GM18511 (cell line): Measurements from ENCODE around the gene HHIPL1.

Experiments
- ATAC-seq: cut with Tn5 transposase; IDR thresholded peaks from one replicate; pipeline ENCODE4 v1.9.1; 2021; ENCODE audit warnings: mild to moderate bottlenecking, moderate library complexity; ENCODE audit not compliant: unreplicated experiment

Gene HHIPL1

DNA sequence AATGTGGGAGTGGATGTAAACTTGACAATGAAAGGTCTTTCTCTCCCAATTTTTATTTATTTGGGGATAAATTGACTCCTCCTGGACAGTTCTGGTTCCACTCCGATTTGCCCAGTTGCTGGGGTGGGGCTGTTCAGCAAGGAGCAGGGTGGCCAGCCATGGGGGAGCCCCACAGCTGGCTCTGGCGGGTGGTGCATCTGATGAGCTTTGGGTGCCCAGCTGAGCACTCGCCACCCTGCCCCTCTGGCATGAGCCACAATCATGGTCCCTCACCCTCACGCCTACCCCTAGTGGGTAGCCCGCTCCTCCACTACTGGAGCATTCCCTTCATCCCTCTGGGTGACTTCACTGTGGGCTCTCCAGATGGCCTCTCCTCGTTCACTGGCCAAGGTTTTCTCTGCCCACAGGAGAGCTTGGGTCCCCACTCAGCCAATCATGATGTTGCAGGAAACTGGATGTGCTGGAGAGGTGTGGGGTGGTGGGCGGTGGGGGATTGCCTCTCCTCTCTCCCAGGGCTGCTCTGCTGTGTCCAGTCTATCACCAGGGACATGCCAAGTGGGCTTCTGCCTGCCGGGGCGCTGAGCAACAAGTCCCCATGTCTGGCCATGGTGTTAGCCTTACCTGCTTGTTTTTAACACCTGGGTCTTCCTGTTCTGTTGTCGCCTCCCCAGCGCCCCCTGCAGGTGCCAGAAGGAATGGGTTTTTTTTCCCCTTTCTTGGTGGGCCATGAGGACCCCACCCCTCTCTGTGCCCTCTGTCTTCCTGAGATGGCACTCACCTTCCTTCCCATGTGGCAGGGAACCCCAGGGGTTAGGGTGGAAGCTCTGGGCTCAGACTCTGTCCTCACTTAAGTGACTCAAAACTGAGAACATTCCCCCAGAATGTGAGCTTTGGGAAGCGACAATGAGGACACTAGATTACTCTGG is 42.6 kb downstream of the HHIPL1 start:
- no peak for ATAC-seq

- no peak for ATAC-seq
These were observed 43.3 kb downstream of the HHIPL1 start for GRCh38 chr14:99688210-99688581.

DNA sequence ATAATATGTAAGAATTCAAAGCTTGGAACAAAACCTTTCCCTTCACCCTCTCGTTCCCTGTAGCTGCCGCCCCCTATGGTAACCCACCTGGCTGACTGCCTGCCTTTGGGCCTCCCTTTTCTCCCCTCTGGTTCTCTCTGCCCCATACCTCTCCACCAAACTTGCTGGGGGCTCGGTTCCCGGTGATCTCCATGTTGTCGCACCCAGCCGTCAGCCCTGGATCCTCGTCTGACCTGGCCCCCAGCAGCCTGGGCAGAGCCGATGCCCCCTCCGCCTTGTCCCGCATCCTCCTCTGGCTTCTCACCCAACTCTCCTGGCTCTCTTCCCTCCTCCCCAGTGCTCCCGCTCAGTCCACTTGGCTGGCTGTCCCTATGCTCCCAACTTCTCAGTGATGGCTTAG is 43.7 kb downstream of the HHIPL1 start:
- no peak for ATAC-seq

DNA sequence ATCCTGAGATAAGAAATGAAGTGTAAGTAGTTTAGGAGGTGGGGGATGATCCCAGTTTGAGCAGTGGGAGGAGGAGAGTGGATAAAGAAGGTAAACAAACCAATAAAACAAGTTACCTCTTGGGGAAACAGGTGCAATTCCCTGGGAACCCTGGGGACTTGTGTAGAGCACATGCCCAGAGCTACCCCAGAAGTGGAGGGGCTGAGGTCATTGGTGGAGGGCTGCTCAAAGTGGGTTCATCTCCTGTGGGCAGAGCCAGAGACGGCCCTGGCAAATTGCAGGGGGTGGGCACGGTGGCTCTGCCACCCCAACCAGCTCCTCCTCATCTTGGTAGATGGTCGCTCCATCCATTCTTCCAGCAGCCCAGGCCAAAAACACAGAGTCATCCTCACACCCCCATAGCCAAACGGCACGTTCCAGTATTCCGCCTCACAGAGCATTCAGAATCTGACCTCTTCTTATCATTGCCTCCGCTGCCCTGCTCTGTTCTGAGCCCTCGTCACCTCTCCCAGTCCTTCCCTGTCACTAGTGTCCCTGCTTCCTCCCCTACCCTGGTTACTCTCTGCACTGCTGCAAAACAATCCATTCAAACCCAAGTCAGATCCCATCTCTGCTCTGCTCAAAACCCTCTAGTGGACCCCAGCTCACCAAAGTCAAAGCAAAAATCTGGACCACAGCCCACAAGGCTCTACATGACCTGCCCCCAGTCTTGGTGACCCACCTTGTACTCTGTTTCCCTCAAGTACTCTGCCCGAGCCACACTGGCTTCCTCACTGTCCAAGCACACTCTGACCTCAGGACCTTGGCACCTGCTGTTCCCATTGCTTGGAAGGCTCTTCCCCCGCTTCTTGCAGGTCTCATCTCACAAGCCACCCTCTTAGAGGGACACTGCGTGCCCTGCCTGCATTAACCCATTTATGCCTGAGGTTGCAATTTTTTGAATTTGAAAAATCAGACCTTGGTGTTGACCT is 44.6 kb downstream of the HHIPL1 start:
- ATAC-seq = no peak

DNA sequence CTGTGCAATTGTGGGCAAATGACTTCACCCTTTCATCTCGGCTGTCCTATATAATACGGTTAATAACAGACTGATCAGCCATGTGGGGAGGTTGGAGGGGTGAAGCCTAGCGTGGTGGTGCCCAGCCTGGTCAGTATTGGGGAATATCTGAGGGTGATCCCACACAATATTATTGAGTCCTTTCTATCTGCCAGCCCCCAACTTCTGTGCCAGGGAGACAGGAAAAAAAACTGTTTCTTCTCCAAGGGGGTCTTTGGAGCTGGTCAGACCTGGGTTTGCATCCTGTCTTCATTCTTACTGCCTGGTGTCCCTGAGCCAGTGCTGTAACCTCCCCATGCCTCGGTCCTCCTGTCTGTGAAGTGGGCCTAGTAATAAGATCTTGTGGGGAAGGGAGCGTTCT is 45.7 kb downstream of the HHIPL1 start:
- no peak for ATAC-seq

DNA sequence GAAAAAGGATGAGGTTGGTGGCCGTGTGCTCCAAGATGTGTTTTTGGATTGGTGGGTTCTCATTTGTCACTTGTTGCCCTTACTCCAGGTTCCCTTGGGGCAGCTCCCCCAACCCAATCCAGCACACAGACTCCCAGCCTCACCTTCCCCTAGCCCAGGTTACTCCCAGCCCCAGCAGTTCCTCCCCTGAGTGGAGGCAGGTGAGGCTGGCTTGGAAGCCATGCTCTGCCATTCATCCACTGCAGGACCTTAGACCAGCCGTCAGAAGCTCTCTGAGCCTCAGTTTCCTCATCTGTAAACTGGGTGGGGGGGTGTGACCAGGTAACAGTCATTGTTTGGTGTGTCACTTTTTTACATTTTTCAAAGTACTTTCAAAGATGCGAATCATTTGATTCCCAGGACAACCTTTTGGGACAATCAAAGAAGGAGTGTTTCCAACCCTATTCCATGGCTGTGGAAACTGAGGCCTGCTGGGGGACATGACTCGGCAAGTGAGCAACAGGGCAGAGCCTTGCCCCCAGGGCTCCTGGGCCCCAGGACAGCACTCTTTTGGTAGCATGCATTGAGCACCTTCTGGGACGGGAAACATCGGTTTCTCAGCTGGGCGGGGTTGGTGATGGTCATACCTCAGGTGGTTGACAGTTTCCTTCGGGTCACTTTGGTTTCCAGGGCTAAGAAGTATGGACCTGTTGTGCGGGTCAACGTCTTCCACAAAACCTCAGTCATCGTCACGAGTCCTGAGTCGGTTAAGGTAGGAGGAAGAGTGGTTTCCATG is 46.4 kb downstream of the HHIPL1 start:
- no peak for ATAC-seq

GRCh38 chr14:99693918-99694317 is 49.0 kb downstream of the HHIPL1 start:
- ATAC-seq = no peak

DNA sequence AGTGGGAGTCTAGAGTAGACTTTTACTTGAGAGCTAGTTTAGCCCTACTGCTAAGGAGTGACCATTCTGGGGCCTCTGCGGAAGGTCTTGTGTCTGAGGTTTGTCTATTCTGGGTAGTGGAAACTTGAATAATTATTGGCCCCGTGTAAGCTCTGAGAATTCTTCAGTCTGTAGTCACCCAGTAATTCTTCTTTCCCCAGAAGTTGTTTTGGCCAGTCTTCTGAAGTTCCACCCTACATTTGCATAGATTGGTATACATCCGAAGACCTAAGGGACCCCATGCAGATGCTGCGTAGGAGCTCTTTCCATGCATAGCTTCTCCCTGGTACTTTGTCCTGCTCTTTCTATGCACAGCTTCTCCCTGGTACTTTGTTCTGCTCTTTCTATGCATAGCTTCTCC is 52.0 kb downstream of the HHIPL1 start:
- no peak for ATAC-seq

DNA sequence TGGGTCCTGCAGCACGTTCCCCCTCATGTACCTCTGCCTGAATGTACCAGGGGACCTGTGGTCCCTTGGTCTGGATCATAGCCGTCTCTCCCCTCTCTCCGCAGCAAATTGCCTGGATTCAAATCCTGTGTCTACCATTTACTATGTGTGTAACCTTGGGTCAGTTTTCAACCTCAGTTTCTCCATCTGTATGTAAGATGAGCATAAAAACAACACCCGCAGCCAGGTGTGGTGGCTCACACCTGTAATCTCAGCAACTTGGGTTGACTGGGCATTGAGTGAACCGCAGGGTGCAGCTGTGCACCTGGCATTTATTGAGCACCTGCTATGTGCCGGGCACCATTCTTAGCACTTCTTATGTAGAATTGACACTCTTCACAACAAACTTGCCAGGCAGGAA is 53.3 kb downstream of the HHIPL1 start:
- no peak for ATAC-seq

DNA sequence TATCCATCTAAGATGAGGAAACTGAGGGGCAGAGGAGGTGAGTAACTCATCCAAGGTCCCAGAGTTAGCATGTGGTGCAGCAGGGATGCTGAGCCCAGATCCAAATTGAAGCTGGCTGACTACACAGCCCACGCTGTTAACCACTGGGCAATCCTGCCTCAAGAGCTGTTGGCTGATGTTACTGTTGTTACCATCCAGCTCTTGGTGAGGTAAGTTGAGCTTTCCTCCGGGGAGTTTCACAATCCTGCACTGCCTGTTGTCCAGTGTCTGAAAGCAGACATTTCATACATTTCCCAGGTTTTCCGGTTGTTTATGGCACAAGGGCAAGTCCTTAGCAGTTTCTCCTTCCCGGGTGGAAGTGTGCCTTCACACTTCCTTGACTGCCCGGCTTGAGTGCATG is 53.7 kb downstream of the HHIPL1 start:
- no peak for ATAC-seq

GRCh38 chr14:99699085-99699760 is 54.3 kb downstream of the HHIPL1 start:
- no peak for ATAC-seq

- no peak for ATAC-seq
These were observed 54.9 kb downstream of the HHIPL1 start for GRCh38 chr14:99699861-99700260.

DNA sequence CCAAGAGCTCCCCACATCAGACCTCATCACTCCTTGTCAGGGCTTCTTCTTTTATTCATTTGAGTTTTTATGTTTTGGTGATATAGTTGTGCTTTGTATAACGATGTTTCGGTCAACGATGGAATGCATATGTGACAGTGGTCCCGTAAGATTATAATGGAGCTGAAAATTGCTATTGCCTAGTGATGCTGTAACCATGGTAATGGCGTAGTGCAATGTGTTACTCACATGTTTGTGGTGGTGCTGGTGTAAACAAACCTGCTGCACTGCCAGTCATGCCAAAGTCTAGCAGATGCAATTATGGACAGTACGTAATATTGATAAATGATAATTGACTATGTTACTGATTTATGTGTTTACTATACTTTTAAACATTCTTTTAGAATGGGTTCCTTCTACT is 55.5 kb downstream of the HHIPL1 start:
- no peak for ATAC-seq

DNA sequence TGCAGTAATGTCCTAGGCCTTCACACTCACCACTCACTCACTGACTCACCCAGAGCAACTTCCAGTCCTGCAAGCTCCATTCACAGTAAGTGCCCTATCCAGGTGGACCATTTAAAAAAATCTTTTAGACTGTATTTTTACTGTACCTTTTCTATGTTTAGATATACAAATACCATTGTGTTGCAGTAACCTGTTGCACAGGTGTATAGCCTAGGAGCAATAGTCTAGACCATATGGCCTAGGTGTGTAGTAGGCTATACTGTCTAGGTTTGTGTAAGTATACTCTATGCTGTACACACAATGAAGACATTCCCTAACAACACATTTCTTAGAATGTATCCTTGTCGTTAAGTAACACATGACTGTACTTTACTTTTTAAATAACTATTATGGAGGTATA is 56.3 kb downstream of the HHIPL1 start:
- ATAC-seq = no peak

GRCh38 chr14:99702115-99702514 is 57.2 kb downstream of the HHIPL1 start:
- ATAC-seq = no peak

GRCh38 chr14:99703381-99703780 is 58.5 kb downstream of the HHIPL1 start:
- ATAC-seq = no peak

- no peak for ATAC-seq
These were observed 59.1 kb downstream of the HHIPL1 start for GRCh38 chr14:99704037-99704436.

- no peak for ATAC-seq
These were observed 61.4 kb downstream of the HHIPL1 start for GRCh38 chr14:99706107-99706900.

DNA sequence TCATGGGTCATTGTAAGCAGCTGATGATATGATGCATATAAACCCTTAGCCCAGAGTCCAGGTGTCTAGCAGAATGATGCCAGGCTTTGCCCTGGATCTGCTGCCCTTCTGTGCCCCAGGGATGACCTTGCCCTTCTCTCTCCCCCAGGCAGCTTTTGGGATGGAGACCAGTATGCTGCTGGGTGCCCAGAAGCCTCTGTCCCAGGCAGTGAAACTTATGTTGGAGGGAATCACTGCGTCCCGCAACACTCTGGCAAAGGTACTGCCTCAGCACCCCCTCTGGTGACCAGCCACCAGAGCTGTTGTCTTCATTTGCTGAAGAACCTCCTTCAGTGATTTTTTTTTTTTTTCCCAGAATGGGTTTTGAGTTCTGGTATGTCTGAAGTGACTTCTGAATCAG is 62.5 kb downstream of the HHIPL1 start:
- no peak for ATAC-seq

GRCh38 chr14:99707921-99708320 is 63.0 kb downstream of the HHIPL1 start:
- ATAC-seq = no peak
